Airway epithelial cell (primary cell): ENCODE results near the gene DIO1. TPM values are rescaled to one million over a fixed set of nuclear protein-coding genes. Genes with fewer than 3 reads are reported as not detected.

Source experiments
- total RNA-seq: library from RNA; depleted of rRNA; stranded (reverse); fragments of >200 nt; gene quantifications from 2 replicates; pipeline ENCODE4 v1.2.3, GENCODE V29; 2015

Gene DIO1
- 0.35 TPM in 1 of 2 replicates, not detected in the other for total RNA-seq

DNA sequence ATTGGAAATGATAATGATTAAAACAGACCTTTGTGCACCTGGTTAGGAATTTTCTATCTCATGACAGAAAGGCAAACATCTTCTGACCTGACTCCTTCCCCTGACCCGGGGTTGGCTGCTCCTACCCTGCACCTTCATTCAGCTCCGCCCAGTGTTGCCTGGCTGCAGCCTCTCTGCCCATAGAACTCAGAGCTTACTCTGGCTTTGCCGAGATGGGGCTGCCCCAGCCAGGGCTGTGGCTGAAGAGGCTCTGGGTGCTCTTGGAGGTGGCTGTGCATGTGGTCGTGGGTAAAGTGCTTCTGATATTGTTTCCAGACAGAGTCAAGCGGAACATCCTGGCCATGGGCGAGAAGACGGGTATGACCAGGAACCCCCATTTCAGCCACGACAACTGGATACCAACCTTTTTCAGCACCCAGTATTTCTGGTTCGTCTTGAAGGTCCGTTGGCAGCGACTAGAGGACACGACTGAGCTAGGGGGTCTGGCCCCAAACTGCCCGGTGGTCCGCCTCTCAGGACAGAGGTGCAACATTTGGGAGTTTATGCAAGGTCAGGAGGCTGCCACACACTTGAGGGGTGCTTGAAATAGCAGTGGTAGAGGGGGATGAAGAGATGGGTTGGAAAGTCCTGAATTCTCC, at the start of gene DIO1:
TSS of gene DIO1 (plus strand) at position 189 of the 638 bp plus-strand sequence. CDS start at position 213, 24 bp downstream.

DNA sequence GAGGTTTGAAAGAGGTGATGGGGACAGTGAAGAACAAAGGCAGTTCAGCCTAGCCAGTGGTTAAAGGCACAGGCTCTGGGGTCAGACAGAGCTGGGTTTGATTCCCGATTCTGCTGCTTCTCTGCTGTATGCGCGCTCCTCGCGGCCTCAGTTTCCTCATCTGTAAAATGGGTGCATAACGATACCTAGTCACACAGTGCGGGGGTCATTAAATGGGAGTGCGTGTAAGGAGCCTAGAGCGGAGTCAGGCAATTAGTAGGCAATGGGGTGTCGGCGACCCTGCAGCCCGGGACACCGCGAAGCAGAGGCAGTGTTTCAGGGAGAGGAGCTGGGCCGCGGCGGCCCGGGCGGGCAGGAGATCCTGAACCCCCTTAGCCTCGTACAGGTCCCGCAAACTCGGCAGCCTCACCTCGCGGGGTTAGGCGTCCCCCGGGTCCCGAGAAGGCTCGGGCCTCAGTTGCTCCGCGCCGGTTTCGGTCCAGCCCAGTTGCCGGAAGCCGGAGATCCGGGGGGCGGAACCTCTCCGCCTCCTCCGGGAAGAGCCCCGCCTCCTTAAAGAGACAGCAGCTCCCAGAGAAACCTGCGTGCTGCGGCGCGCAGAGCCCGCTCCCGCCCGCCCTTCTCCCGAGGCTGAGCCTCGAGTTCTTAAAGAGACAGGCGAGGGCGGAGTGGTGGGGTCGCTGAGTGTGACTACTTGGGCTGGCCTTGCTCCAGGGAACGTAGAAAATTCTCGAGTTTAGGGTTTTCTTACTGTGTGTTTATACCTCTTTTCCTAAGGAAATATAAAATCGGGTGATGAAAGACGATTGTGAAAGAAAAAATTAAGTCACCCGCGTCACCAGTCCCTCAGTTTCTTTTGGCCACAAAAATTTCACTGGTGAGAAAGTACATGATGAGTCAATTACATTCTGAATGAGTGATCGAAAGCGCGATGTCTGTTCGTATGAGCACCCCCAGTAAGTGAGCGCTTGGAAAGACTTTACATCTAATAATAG, 4.4 kb upstream of the DIO1 start, which contains the start of gene YIPF1:
TSS of gene YIPF1 (minus strand) at position 494 of the 995 bp plus-strand sequence. CDS start 860 bp downstream, outside the sequence.

DNA sequence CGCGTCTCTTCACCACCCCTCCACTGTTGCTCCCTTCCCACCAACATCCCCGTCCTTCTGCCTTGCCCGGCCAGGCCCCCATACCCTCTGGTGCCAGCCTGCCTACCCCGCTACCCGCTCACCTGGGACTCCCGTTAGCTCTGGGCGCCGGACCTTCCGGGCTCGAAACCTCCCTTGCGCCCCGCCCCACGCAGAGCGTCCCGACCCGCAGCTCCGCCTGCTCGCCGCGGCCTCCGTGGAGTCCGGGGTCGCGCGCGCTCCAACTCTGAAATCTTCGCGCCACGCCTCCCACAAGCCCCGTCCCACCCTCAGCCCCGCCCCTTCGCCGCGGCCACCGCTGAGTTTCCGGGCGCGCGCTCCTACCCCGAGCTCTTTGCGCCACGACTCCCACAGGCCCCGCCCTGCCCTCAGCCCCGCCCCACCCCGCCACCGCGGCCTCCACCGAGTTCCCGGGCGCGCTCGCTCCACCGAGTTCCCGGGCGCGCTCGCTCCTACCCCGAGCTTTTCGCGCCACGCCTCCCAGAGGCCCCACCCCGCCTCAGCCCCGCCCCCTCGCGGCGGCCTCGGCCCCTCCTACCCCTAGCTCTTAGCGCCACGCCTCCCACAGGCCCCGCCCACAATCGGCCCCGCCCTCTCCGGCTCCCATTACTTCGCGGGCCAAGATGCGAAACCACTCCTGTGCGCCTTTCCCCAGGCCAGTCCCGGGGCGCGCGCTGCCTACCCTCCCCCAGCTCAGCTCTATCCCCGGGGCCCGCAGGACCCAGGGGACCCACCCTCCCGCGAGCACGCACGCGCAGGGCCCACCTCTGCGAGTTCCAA, 51.7 kb downstream of the DIO1 start, which contains the start of gene IFT25:
TSS of gene IFT25 (minus strand) at position 267 of the 819 bp plus-strand sequence. CDS start 5,617 bp downstream, outside the sequence.

DNA sequence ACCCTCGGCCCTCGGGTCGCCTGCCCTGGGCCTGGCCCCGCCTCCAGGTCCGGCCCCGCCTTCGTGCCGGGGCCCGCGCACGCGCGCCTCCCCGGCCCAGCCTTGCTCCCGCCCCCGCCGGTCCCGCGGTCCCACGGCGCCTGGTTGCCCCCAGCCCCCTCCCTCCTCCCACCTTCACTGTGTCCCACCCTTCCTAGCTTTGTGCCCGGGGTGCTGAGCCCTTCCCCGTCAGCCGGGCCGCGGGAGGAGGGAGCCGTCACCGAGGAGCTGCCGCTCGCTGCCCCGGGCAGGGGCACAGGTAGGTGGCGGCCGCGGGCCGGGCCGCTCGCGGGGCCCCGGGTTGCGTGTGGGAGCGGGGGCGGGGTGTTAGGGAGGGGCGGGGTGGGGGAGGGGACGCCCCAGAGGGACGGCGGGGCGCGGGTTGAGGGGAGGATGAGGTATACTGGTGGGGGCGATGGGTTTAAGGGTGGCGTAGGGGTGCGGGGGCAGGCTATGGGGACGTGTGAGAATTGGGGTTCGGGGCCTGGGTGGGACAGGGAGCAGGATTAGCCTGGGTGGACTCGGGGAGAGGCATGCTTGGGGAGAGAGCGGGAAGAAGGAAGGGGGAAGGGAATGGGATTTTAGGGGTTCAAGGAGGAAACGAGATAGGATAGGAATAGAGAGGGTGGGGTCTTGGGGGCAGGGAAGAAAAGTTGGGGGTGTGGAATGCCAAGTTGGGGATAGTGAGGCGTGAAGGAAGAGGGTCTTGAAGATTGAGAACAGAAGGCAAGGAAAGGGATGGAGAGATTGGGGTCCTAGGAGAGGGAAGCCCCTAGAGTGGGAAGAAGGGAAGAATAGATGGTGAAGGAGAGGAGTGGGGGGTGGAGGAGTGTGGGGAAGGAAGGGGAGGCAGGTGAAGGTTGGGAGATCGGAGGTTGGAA, 52.5 kb downstream of the DIO1 start, which contains the start of gene LRRC42:
TSS of gene LRRC42 (plus strand) at position 99 of the 920 bp plus-strand sequence. CDS start 5,650 bp downstream, outside the sequence.

Other genes with a start within 250 kb of the DIO1 start
- 0.33 and 0.49 TPM in 2 replicates for gene GLIS1, start 155.0 kb upstream of the DIO1 start, total RNA-seq
- gene NDC1, start 55.9 kb upstream of the DIO1 start, total RNA-seq, result 20.8 and 35.3 TPM in 2 replicates
- gene YIPF1, start 4.4 kb upstream of the DIO1 start, total RNA-seq, result 20.9 and 22.1 TPM in 2 replicates
- 23.1 and 24.7 TPM in 2 replicates for gene IFT25, start 51.5 kb downstream of the DIO1 start, total RNA-seq
- 41.1 and 41.4 TPM in 2 replicates for gene LRRC42, start 52.2 kb downstream of the DIO1 start, total RNA-seq
- 0.35 and 0.42 TPM in 2 replicates for gene LDLRAD1, start 124.0 kb downstream of the DIO1 start, total RNA-seq
- gene TMEM59, start 159.0 kb downstream of the DIO1 start, total RNA-seq, result 141 TPM in 2 replicates
- gene TCEANC2, start 159.4 kb downstream of the DIO1 start, total RNA-seq, result 2.0 and 2.3 TPM in 2 replicates